Endothelial cell of umbilical vein (primary cell): ENCODE measurements around the gene RNF10.
A peak's percentile ranks its signal among the peaks of the same experiment; 100 is the strongest.

Experiments used
- CTCF ChIP-seq, 2 donors: IDR thresholded peaks; 1 replicate in 1 of 2; 2 replicates in 1 of 2; pipeline ENCODE4 v1.5.1; 2011; ENCODE audit warnings: low read length in 2 of 2, mild to moderate bottlenecking in 2 of 2, moderate library complexity in 2 of 2, control low read depth in 1 of 2, inconsistent platforms in 1 of 2, low read depth in 1 of 2; ENCODE audit not compliant: insufficient read depth in 1 of 2; ENCODE audit errors: extremely low read depth in 1 of 2
- EZH2 ChIP-seq: IDR thresholded peaks from 2 replicates; pipeline ENCODE4 v1.6.1; 2012; ENCODE audit warnings: borderline replicate concordance, low read depth, mild to moderate bottlenecking, moderate library complexity, low read length, inconsistent platforms; ENCODE audit not compliant: severe bottlenecking

GRCh38 chr12:120534703-120535655, 823 bp downstream of the RNF10 start:
- TF ChIP-seq EZH2 (no peak), CTCF (IDR thresholded peaks at IDR 0.05; ENCODE audit: extremely low read depth in 1 of 2, insufficient read depth in 1 of 2, low read depth in 1 of 2, low read length in 2 of 2) (peak in 1 of 2 donors; percentile 7)
